Measurements from ENCODE around the gene CZIB. TPM values are rescaled to one million over a fixed set of nuclear protein-coding genes. Genes with fewer than 3 reads are reported as not detected.

Gene CZIB
- total and polyA plus RNA-seq, 2 of the 13 experiments (the other 11 are each of a cell fraction or from before 2014, with no cell fraction given): 49.2 to 67.0 TPM

DNA sequence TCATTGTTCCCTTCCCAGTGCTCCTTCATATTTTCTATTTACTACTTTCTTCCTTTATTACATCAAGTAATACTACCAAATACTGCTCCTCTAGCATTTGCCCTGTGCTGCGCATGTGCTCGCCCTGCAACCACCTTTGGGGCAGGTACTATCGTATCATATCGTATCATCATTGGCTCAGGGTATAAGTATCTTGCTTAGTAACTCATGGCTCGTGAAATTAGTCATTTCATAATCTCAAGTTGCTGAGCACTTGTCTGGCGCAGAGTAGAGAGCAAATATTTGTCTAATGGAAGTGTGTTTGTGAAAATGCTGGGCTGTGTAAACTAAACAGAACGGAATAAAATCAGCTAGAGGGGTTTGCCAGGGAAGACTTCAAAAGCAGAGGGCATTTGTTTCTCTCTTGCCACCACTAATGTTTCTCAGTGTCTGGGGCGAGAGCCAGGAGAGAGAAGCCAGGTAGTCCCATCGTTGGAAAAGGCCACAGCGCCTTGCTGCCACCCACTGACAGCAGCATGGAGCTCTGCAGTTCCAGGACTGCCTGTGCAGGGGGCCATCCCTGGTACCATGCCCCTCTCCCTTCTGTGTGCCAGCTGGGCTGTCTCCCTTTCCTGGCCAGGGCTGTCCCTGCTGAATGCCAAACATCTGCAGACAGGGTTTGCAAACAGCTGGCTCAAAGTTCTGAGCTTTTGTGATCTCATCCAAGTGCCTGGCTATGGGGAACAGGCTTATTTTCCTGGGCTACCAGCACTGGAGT, 43.8 kb downstream of the CZIB start (continued):
- TF ChIP-seq, protein P1, sequence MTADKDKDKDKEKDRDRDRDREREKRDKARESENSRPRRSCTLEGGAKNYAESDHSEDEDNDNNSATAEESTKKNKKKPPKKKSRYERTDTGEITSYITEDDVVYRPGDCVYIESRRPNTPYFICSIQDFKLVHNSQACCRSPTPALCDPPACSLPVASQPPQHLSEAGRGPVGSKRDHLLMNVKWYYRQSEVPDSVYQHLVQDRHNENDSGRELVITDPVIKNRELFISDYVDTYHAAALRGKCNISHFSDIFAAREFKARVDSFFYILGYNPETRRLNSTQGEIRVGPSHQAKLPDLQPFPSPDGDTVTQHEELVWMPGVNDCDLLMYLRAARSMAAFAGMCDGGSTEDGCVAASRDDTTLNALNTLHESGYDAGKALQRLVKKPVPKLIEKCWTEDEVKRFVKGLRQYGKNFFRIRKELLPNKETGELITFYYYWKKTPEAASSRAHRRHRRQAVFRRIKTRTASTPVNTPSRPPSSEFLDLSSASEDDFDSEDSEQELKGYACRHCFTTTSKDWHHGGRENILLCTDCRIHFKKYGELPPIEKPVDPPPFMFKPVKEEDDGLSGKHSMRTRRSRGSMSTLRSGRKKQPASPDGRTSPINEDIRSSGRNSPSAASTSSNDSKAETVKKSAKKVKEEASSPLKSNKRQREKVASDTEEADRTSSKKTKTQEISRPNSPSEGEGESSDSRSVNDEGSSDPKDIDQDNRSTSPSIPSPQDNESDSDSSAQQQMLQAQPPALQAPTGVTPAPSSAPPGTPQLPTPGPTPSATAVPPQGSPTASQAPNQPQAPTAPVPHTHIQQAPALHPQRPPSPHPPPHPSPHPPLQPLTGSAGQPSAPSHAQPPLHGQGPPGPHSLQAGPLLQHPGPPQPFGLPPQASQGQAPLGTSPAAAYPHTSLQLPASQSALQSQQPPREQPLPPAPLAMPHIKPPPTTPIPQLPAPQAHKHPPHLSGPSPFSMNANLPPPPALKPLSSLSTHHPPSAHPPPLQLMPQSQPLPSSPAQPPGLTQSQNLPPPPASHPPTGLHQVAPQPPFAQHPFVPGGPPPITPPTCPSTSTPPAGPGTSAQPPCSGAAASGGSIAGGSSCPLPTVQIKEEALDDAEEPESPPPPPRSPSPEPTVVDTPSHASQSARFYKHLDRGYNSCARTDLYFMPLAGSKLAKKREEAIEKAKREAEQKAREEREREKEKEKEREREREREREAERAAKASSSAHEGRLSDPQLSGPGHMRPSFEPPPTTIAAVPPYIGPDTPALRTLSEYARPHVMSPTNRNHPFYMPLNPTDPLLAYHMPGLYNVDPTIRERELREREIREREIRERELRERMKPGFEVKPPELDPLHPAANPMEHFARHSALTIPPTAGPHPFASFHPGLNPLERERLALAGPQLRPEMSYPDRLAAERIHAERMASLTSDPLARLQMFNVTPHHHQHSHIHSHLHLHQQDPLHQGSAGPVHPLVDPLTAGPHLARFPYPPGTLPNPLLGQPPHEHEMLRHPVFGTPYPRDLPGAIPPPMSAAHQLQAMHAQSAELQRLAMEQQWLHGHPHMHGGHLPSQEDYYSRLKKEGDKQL (CRISPR knock-in tag; IDR thresholded peaks at IDR 0.05; ENCODE audit: low read depth): no peak
- no peak for TF ChIP-seq ZFP90 (CRISPR knock-in tag; IDR thresholded peaks at IDR 0.05; ENCODE audit: borderline replicate concordance)
- no peak for TF ChIP-seq GPN1 (CRISPR knock-in tag; IDR thresholded peaks at IDR 0.05; ENCODE audit: borderline replicate concordance)
- TF ChIP-seq, protein P2, sequence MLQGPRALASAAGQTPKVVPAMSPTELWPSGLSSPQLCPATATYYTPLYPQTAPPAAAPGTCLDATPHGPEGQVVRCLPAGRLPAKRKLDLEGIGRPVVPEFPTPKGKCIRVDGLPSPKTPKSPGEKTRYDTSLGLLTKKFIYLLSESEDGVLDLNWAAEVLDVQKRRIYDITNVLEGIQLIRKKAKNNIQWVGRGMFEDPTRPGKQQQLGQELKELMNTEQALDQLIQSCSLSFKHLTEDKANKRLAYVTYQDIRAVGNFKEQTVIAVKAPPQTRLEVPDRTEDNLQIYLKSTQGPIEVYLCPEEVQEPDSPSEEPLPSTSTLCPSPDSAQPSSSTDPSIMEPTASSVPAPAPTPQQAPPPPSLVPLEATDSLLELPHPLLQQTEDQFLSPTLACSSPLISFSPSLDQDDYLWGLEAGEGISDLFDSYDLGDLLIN (CRISPR knock-in tag; IDR thresholded peaks at IDR 0.05; ENCODE audit: borderline replicate concordance): no peak
- TF ChIP-seq YEATS4 (CRISPR knock-in tag; IDR thresholded peaks at IDR 0.05; ENCODE audit: borderline replicate concordance): no peak
- TF ChIP-seq SIN3B (IDR thresholded peaks at IDR 0.05; ENCODE audit: low read length): no peak
- TF ChIP-seq WIZ (CRISPR knock-in tag; IDR thresholded peaks at IDR 0.05): no peak
- no peak for TF ChIP-seq NFKB2 (CRISPR knock-in tag; IDR thresholded peaks at IDR 0.05; ENCODE audit: borderline replicate concordance)
- TF ChIP-seq ZNF850 (CRISPR knock-in tag; conservative IDR thresholded peaks at IDR 0.05): no peak
- TF ChIP-seq PAF1 (CRISPR knock-in tag; IDR thresholded peaks at IDR 0.05): no peak
- TF ChIP-seq DR1 (CRISPR knock-in tag; IDR thresholded peaks at IDR 0.05): no peak
- TF ChIP-seq MEIS1 (CRISPR knock-in tag; IDR thresholded peaks at IDR 0.05; ENCODE audit: borderline replicate concordance): no peak
- TF ChIP-seq JARID2 (CRISPR knock-in tag; IDR thresholded peaks at IDR 0.05; ENCODE audit: insufficient replicate concordance): no peak
- no peak for TF ChIP-seq NFE2L1 (CRISPR knock-in tag; IDR thresholded peaks at IDR 0.05; ENCODE audit: borderline replicate concordance)
- TF ChIP-seq ZFX (CRISPR knock-in tag; IDR thresholded peaks at IDR 0.05; ENCODE audit: low read depth): no peak
- no peak for TF ChIP-seq ZNF556 (CRISPR knock-in tag; IDR thresholded peaks at IDR 0.05; ENCODE audit: borderline replicate concordance)
- peak; percentile 57; the same call in 1 of the 2 replicates for TF ChIP-seq ZNF747 (CRISPR knock-in tag; IDR thresholded peaks at IDR 0.05; ENCODE audit: borderline replicate concordance)
- TF ChIP-seq BRD4 (CRISPR knock-in tag; IDR thresholded peaks at IDR 0.05): no peak
- TF ChIP-seq ISL2 (CRISPR knock-in tag; IDR thresholded peaks at IDR 0.05): no peak
- no peak for TF ChIP-seq BATF2 (CRISPR knock-in tag; IDR thresholded peaks at IDR 0.05)
- no peak for TF ChIP-seq NPAS2 (CRISPR knock-in tag; IDR thresholded peaks at IDR 0.05; ENCODE audit: borderline replicate concordance)
- TF ChIP-seq ZNF20 (CRISPR knock-in tag; IDR thresholded peaks at IDR 0.05): no peak
- no peak for TF ChIP-seq ZNF547 (CRISPR knock-in tag; IDR thresholded peaks at IDR 0.05)
- TF ChIP-seq GFI1 (CRISPR knock-in tag; IDR thresholded peaks at IDR 0.05; ENCODE audit: borderline replicate concordance): no peak

All from HepG2 (cell line).